ENCODE measurements around the gene ARHGAP8.
"Not testable (repeated sequence)": the region's sequence is repeated elsewhere in the genome, so short reads cannot be mapped to it uniquely, and the experiment has no call there.

The ARHGAP8 gene

DNA sequence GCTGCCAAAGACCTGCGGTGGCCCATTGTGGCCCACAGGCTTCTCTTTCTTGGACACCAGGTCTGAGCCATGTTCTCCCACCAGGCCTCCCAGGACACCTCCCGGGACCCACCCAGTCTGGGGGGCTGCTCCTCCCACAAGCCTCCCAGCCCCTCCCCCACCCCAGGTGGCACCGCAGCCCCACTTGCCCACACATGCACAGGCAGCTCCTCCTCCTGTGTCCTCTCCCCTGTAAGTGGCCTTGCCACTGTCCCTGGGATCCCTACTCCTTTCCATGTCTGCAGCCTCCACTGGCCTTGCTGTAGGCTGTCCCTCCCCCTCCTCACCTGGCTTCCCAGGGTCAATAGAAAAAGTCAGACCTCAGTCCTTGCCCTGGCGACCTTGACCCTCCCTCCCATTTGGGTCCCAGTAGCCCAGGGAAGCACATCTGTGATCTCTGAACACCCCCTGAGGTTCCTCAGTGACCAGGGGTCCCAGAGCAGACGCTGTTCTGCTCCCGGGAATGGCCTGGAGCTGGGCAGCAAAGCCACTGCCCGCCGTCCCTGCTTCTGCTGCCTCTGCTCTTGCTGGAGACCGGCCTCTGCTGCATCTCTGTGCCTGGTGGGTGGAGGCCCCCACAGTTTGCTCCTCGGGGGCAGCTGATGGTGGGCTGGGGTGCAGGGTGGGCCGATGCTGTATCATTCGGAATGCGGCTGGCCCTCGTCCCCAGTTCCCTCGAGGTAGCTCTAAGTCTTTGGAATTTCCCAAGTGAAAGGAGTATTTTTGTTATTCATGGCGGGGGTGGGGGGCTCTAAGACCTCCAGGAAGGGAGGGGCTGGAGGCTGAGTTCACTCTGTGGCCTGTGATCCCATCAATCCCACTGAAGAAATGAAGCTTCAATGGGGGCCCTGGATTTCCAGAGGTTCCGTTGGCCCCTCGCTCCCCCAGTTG is 43.6 kb downstream of the ARHGAP8 start:
- TF ChIP-seq, protein P1, sequence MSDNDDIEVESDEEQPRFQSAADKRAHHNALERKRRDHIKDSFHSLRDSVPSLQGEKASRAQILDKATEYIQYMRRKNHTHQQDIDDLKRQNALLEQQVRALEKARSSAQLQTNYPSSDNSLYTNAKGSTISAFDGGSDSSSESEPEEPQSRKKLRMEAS (IDR thresholded peaks at IDR 0.05; ENCODE audit: low read depth, low read length), result no peak
- TF ChIP-seq MYC (IDR thresholded peaks at IDR 0.05; ENCODE audit: low read depth, low read length) (no peak), POLR2A (IDR thresholded peaks at IDR 0.05; ENCODE audit: extremely low read depth, insufficient read length) (no peak), CTCF (IDR thresholded peaks at IDR 0.05; ENCODE audit: low read depth, low read length) (no peak)
- H3K4me3 ChIP-seq (ENCODE audit: low read depth, low read length), result no peak overlapping the region
- DNase-seq (ENCODE audit: low read depth), result no peak

DNA sequence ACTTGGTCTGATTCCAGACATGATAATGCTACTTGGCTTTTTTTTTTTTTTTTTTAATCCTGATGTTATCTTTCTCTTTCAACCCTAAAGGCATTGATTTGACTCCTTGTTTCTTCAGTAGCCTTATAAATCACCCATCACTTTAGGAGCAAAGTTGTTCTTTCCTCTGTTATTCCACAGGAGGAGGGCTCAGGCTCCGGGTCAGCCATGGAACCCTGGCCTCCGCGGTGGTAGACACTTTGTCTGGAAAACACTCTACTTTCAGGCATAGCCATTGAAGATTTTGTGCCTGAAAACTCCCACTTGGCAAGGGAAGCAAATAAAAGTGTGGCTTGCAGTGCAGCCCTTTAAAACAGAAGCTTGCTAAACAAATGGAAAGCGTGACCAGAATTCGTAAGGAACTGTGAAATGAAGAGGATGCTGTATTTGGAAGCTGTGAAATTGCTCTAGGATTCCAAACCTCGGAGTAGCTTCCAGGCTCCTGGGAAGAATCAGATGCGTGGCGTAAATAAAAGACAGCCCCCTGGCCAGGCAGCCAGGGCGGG is 44.9 kb downstream of the ARHGAP8 start:
- H3K4me3 ChIP-seq (ENCODE audit: low read depth, low read length), result no peak overlapping the region
- no peak for DNase-seq (ENCODE audit: low read depth)
- TF ChIP-seq CTCF (IDR thresholded peaks at IDR 0.05; ENCODE audit: low read depth, low read length) (no peak), POLR2A (IDR thresholded peaks at IDR 0.05; ENCODE audit: extremely low read depth, insufficient read length) (no peak), MYC (IDR thresholded peaks at IDR 0.05; ENCODE audit: low read depth, low read length) (no peak)
- TF ChIP-seq, protein P1 (IDR thresholded peaks at IDR 0.05; ENCODE audit: low read depth, low read length), result no peak

GRCh38 chr22:44799077-44799945 is 46.9 kb downstream of the ARHGAP8 start:
- DNase-seq (ENCODE audit: low read depth), result no peak
- TF ChIP-seq CTCF (IDR thresholded peaks at IDR 0.05; ENCODE audit: low read depth, low read length) (no peak), MYC (IDR thresholded peaks at IDR 0.05; ENCODE audit: low read depth, low read length) (no peak), POLR2A (IDR thresholded peaks at IDR 0.05; ENCODE audit: extremely low read depth, insufficient read length) (no peak)
- TF ChIP-seq, protein P1 (IDR thresholded peaks at IDR 0.05; ENCODE audit: low read depth, low read length), result no peak
- H3K4me3 ChIP-seq (ENCODE audit: low read depth, low read length), result no peak overlapping the region

- not testable (repeated sequence) for H3K4me3 ChIP-seq (ENCODE audit: low read depth, low read length); DNase-seq (ENCODE audit: low read depth)
Observed at GRCh38 chr22:44799946-44800634, 47.7 kb downstream of the ARHGAP8 start.

GRCh38 chr22:44801476-44801875 is 49.1 kb downstream of the ARHGAP8 start:
- TF ChIP-seq MYC (IDR thresholded peaks at IDR 0.05; ENCODE audit: low read depth, low read length) (no peak), POLR2A (IDR thresholded peaks at IDR 0.05; ENCODE audit: extremely low read depth, insufficient read length) (no peak), CTCF (IDR thresholded peaks at IDR 0.05; ENCODE audit: low read depth, low read length) (no peak)
- TF ChIP-seq, protein P1 (IDR thresholded peaks at IDR 0.05; ENCODE audit: low read depth, low read length), result no peak
- no peak overlapping the region for H3K4me3 ChIP-seq (ENCODE audit: low read depth, low read length)
- no peak for DNase-seq (ENCODE audit: low read depth)
